Fibroblast of mammary gland (primary cell): Measurements from ENCODE around the gene SH3PXD2B.
A peak's percentile ranks its signal among the peaks of the same experiment; 100 is the strongest.

Source experiments
- DNase-seq: peaks from one replicate; pipeline ENCODE4 v3.0.0-alpha.2; 2010; ENCODE audit warnings: low read depth
- H3K4me3 ChIP-seq: 2 replicates; pipeline ENCODE4 v1.5.1; 2011; ENCODE audit warnings: low read depth, mild to moderate bottlenecking, low read length, moderate library complexity; ENCODE audit not compliant: control insufficient read depth
- CTCF ChIP-seq: conservative IDR thresholded peaks from 2 replicates; pipeline ENCODE4 v1.5.1; 2011; ENCODE audit warnings: low read depth, low read length, inconsistent platforms; ENCODE audit not compliant: control insufficient read depth, insufficient read depth

SH3PXD2B gene

GRCh38 chr5:172420235-172420939, 33.9 kb downstream of the SH3PXD2B start:
- TF ChIP-seq CTCF: no peak
- DNase-seq: peak; percentile 99
- H3K4me3 ChIP-seq: no peak overlapping the region

GRCh38 chr5:172418862-172419814, 35.2 kb downstream of the SH3PXD2B start:
- peak; percentile 77 for DNase-seq
- TF ChIP-seq CTCF: no peak
- no peak overlapping the region for H3K4me3 ChIP-seq

GRCh38 chr5:172417983-172418630, 36.2 kb downstream of the SH3PXD2B start:
- DNase-seq: peak; percentile 99
- H3K4me3 ChIP-seq: no peak overlapping the region
- TF ChIP-seq CTCF: no peak

GRCh38 chr5:172417130-172417841, 37.0 kb downstream of the SH3PXD2B start:
- no peak for TF ChIP-seq CTCF
- DNase-seq: no peak

GRCh38 chr5:172415362-172416275, 38.7 kb downstream of the SH3PXD2B start:
- no peak for TF ChIP-seq CTCF
- no peak overlapping the region for H3K4me3 ChIP-seq
- DNase-seq: no peak

More at GRCh38 chr5:172417130-172417841, 37.0 kb downstream of the SH3PXD2B start:
- H3K4me3 ChIP-seq: no peak overlapping the region
